Measurements from ENCODE around the gene ENC1.

Gene ENC1

GRCh38 chr5:74588415-74588814 lies 52.1 kb downstream of the ENC1 start:
- no peak for DNase-seq
- TF ChIP-seq, protein P1, sequence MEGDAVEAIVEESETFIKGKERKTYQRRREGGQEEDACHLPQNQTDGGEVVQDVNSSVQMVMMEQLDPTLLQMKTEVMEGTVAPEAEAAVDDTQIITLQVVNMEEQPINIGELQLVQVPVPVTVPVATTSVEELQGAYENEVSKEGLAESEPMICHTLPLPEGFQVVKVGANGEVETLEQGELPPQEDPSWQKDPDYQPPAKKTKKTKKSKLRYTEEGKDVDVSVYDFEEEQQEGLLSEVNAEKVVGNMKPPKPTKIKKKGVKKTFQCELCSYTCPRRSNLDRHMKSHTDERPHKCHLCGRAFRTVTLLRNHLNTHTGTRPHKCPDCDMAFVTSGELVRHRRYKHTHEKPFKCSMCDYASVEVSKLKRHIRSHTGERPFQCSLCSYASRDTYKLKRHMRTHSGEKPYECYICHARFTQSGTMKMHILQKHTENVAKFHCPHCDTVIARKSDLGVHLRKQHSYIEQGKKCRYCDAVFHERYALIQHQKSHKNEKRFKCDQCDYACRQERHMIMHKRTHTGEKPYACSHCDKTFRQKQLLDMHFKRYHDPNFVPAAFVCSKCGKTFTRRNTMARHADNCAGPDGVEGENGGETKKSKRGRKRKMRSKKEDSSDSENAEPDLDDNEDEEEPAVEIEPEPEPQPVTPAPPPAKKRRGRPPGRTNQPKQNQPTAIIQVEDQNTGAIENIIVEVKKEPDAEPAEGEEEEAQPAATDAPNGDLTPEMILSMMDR (IDR thresholded peaks at IDR 0.05; ENCODE audit: borderline replicate concordance, extremely low read depth, low read length, poor library complexity, severe bottlenecking) = no peak
- no peak for TF ChIP-seq EZH2 (IDR thresholded peaks at IDR 0.05; ENCODE audit: borderline replicate concordance, low read depth, low read length, severe bottlenecking)
- Histone ChIP-seq H3K9ac (ENCODE audit: low read depth, low read length) (no peak overlapping the region), H3K4me3 (ENCODE audit: low read depth in 1 of 2, low read length in 2 of 2) (no peak overlapping the region), H3K9me3 (ENCODE audit: insufficient read depth, low read length, severe bottlenecking) (no peaks in the 10 kb centered on the region), H3K36me3 (ENCODE audit: insufficient read depth, low read length) (no peaks in the 10 kb centered on the region), H3K4me1 (ENCODE audit: insufficient read depth, low read length) (no peaks in the 10 kb centered on the region), H3K4me2 (ENCODE audit: insufficient read depth, low read length) (no peak overlapping the region), H3K27me3 (ENCODE audit: insufficient read depth, low read length, poor library complexity) (peaks cover 6% of the 10 kb centered on the region), H2AFZ (ENCODE audit: low read depth, low read length) (no peak overlapping the region), H4K20me1 (ENCODE audit: insufficient read depth, low read length) (no peaks in the 10 kb centered on the region), H3K27ac (ENCODE audit: low read length) (no peak overlapping the region), H3K79me2 (ENCODE audit: insufficient read depth, low read length) (no peaks in the 10 kb centered on the region)
- ATAC-seq (ENCODE audit: insufficient read depth, low read depth) = no peak

DNA sequence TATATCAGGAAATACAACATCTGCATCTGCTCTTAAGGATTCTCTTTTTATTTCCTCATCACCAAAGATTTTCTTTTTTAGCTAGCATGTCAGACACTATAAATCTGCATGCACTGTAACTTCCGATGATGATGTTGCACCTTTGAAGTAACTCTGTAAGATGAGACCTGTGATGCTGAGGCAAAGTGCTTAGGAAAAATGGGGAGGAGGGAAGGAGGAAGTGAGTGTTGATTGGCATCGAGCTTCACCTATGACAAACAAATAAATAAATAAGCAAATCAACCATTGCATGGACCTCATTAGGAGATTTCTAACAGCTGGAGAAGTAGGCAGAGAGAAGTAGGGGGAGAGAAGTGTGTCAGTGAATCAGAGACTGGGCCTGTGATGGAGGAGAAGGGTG lies 52.6 kb downstream of the ENC1 start:
- no peaks in the 10 kb centered on the region for H4K20me1 ChIP-seq (ENCODE audit: insufficient read depth, low read length)
- ATAC-seq (ENCODE audit: insufficient read depth, low read depth) = no peak
- no peak overlapping the region for H3K4me2 ChIP-seq (ENCODE audit: insufficient read depth, low read length)
- no peak for DNase-seq
- H3K27me3 ChIP-seq (ENCODE audit: insufficient read depth, low read length, poor library complexity) = peaks cover 6% of the 10 kb centered on the region
- H2AFZ ChIP-seq (ENCODE audit: low read depth, low read length) = no peak overlapping the region
- H3K27ac ChIP-seq (ENCODE audit: low read length) = no peak overlapping the region
- H3K36me3 ChIP-seq (ENCODE audit: insufficient read depth, low read length) = no peaks in the 10 kb centered on the region
- H3K79me2 ChIP-seq (ENCODE audit: insufficient read depth, low read length) = no peaks in the 10 kb centered on the region
- H3K9ac ChIP-seq (ENCODE audit: low read depth, low read length) = no peak overlapping the region
- TF ChIP-seq, protein P1 (IDR thresholded peaks at IDR 0.05; ENCODE audit: borderline replicate concordance, extremely low read depth, low read length, poor library complexity, severe bottlenecking) = no peak
- no peak for TF ChIP-seq EZH2 (IDR thresholded peaks at IDR 0.05; ENCODE audit: borderline replicate concordance, low read depth, low read length, severe bottlenecking)
- no peaks in the 10 kb centered on the region for H3K9me3 ChIP-seq (ENCODE audit: insufficient read depth, low read length, severe bottlenecking)
- H3K4me3 ChIP-seq (ENCODE audit: low read depth in 1 of 2, low read length in 2 of 2) = no peak overlapping the region
- no peaks in the 10 kb centered on the region for H3K4me1 ChIP-seq (ENCODE audit: insufficient read depth, low read length)

DNA sequence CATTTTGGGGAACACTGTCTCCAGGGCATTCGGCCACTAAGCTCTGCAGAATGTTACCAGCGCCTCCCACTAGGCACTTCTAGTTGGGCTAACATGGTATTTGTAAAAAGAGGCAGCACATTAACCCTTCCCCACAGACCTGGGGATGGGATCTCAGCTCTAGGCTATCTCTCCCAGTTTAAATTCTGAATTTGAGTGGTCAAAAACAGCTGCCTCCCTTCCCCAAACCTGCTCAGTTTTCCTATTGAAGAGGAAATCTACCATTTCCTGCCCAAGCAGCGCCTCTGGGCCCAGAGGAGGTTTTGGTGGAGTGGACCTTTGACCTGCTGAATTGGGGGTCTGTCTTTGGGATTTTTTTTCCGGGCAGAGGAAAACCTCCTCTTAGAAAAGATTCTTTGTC lies 53.2 kb downstream of the ENC1 start:
- ATAC-seq (ENCODE audit: insufficient read depth, low read depth) (no peak), DNase-seq (no peak)
- Histone ChIP-seq H3K4me3 (ENCODE audit: low read depth in 1 of 2, low read length in 2 of 2) (no peak overlapping the region), H3K9ac (ENCODE audit: low read depth, low read length) (no peak overlapping the region), H4K20me1 (ENCODE audit: insufficient read depth, low read length) (no peaks in the 10 kb centered on the region), H3K27ac (ENCODE audit: low read length) (no peak overlapping the region), H3K4me2 (ENCODE audit: insufficient read depth, low read length) (no peak overlapping the region), H3K4me1 (ENCODE audit: insufficient read depth, low read length) (no peaks in the 10 kb centered on the region), H2AFZ (ENCODE audit: low read depth, low read length) (no peak overlapping the region), H3K9me3 (ENCODE audit: insufficient read depth, low read length, severe bottlenecking) (no peaks in the 10 kb centered on the region), H3K79me2 (ENCODE audit: insufficient read depth, low read length) (no peaks in the 10 kb centered on the region), H3K36me3 (ENCODE audit: insufficient read depth, low read length) (no peaks in the 10 kb centered on the region), H3K27me3 (ENCODE audit: insufficient read depth, low read length, poor library complexity) (peaks cover 6% of the 10 kb centered on the region)
- TF ChIP-seq, protein P1 (IDR thresholded peaks at IDR 0.05; ENCODE audit: borderline replicate concordance, extremely low read depth, low read length, poor library complexity, severe bottlenecking) = no peak
- TF ChIP-seq EZH2 (IDR thresholded peaks at IDR 0.05; ENCODE audit: borderline replicate concordance, low read depth, low read length, severe bottlenecking) = no peak

DNA sequence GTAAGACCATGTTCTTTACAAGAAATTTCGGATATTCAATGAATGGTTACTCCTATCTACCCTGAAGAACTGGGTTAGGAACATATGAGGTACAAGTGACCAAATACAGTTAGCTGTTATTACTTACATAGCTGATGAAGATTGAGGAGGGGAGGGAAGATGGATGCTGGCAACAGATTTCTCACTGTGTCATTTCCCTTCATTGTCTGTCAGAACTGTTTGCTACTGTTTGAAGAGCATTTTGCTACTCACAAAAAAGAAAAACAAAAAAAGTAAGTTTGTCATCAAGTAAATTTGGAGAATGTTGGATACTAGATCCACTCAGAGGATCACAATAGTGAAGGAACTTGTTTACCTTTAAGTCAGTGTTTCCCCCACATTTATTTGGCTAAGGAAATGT lies 53.7 kb downstream of the ENC1 start:
- Histone ChIP-seq H3K9me3 (ENCODE audit: insufficient read depth, low read length, severe bottlenecking) (no peaks in the 10 kb centered on the region), H3K36me3 (ENCODE audit: insufficient read depth, low read length) (no peaks in the 10 kb centered on the region), H2AFZ (ENCODE audit: low read depth, low read length) (no peak overlapping the region), H3K4me3 (ENCODE audit: low read depth in 1 of 2, low read length in 2 of 2) (no peak overlapping the region), H3K4me2 (ENCODE audit: insufficient read depth, low read length) (no peak overlapping the region), H3K9ac (ENCODE audit: low read depth, low read length) (no peak overlapping the region), H3K4me1 (ENCODE audit: insufficient read depth, low read length) (no peaks in the 10 kb centered on the region), H3K27ac (ENCODE audit: low read length) (no peak overlapping the region), H3K27me3 (ENCODE audit: insufficient read depth, low read length, poor library complexity) (peaks cover 6% of the 10 kb centered on the region), H3K79me2 (ENCODE audit: insufficient read depth, low read length) (no peaks in the 10 kb centered on the region), H4K20me1 (ENCODE audit: insufficient read depth, low read length) (no peaks in the 10 kb centered on the region)
- no peak for TF ChIP-seq EZH2 (IDR thresholded peaks at IDR 0.05; ENCODE audit: borderline replicate concordance, low read depth, low read length, severe bottlenecking)
- TF ChIP-seq, protein P1 (IDR thresholded peaks at IDR 0.05; ENCODE audit: borderline replicate concordance, extremely low read depth, low read length, poor library complexity, severe bottlenecking) = no peak
- DNase-seq (no peak), ATAC-seq (ENCODE audit: insufficient read depth, low read depth) (no peak)

Data from DND-41 (cell line).